Adipocyte (in vitro differentiated cells): ENCODE measurements around the gene CFAP300.

Source experiments
- DNase-seq: peaks from one replicate; pipeline ENCODE4 v3.0.0-alpha.2; 2015; ENCODE audit warnings: low read depth
- H3K27me3 ChIP-seq: replicated peaks from 2 replicates; pipeline ENCODE4 v1.7.0; 2013; ENCODE audit warnings: mild to moderate bottlenecking, low read length, moderate library complexity; ENCODE audit not compliant: control insufficient read depth, insufficient read depth
- H3K36me3 ChIP-seq: 2 replicates; pipeline ENCODE4 v1.7.0; 2013; ENCODE audit warnings: low read length, mild to moderate bottlenecking, moderate library complexity; ENCODE audit not compliant: control insufficient read depth, insufficient read depth, severe bottlenecking
- H3K4me1 ChIP-seq: 2 replicates; pipeline ENCODE4 v1.7.0; 2013; ENCODE audit warnings: mild to moderate bottlenecking, low read length, moderate library complexity; ENCODE audit not compliant: control insufficient read depth, insufficient read depth
- H3K4me3 ChIP-seq: 2 replicates; pipeline ENCODE4 v1.7.0; 2013; ENCODE audit warnings: mild to moderate bottlenecking, low read length, moderate library complexity
- H3K9ac ChIP-seq: 2 replicates; pipeline ENCODE4 v1.7.0; 2013; ENCODE audit warnings: mild to moderate bottlenecking, low read length, moderate library complexity
- H3K9me3 ChIP-seq: 2 replicates; pipeline ENCODE4 v1.7.0; 2013; ENCODE audit warnings: mild to moderate bottlenecking, low read length, moderate library complexity; ENCODE audit not compliant: control insufficient read depth

The CFAP300 gene

DNA sequence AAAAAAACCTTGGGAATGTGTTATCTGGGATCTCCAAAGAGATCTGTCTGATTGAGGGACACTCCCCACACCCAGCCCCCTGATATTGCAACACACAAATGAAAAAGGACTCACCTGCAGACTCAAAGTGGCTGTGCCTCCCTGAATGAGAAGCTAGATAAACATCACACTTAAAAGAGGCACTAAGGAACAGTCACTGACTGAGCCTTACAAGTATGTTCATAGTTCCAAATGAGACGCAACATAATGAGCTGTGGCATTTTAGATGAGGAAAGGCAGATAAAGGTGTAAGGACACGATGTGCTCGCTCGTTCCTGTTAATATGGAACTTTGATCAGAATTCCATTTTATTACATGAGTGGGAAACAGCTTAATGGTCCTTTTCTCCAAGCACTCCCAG, 21.0 kb upstream of the CFAP300 start:
- no peak for DNase-seq
- no peaks in the 10 kb centered on the region for H3K36me3 ChIP-seq
- peaks cover 8% of the 10 kb centered on the region for H3K4me1 ChIP-seq
- no peaks in the 10 kb centered on the region for H3K27me3 ChIP-seq
- no peak overlapping the region for H3K4me3 ChIP-seq
- H3K9ac ChIP-seq = no peak overlapping the region
- no peaks in the 10 kb centered on the region for H3K9me3 ChIP-seq

DNA sequence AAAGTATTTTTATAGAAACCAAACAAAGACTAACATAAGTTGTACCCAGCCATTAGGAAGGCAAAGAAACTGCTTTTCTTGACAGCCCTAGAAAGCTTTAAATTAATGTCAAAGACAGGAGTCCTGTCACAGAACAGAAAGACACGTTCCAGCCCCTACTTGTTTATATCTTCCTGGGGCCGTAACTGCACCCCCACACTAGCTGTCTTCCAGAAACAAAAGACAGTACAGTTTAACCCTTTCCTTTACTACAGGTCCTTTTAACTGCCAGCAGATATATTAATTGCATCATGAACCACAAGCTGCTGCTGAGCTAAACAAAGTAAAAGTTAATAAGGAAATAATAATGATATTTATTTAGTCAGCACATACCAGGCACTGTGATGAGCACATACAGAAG, 20.3 kb upstream of the CFAP300 start:
- H3K27me3 ChIP-seq = no peaks in the 10 kb centered on the region
- no peaks in the 10 kb centered on the region for H3K9me3 ChIP-seq
- no peak overlapping the region for H3K9ac ChIP-seq
- DNase-seq = no peak
- peaks cover 8% of the 10 kb centered on the region for H3K4me1 ChIP-seq
- H3K36me3 ChIP-seq = no peaks in the 10 kb centered on the region
- H3K4me3 ChIP-seq = no peak overlapping the region

DNA sequence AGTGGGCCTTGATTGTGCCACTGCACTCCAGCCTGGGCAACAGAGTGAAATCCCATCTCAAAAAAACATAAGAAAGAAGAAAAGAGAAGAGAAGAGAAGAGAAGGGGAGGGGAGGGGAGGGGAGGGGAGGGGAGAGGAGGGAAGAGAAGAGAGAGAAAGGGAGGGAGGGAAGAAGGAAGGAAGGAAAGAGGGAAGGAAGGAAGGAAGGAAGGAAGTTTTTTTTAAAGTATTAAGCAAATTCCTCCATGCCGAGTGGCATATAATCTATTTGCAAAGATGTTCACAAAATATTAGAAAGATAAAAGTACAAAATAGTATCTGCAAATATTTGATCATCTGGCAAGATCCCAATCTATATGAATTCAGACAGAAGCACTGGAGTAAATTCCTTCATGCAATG, 10.5 kb upstream of the CFAP300 start:
- no peak for DNase-seq
- Histone ChIP-seq H3K4me1 (no peaks in the 10 kb centered on the region), H3K4me3 (no peak overlapping the region), H3K27me3 (no peaks in the 10 kb centered on the region), H3K36me3 (no peaks in the 10 kb centered on the region), H3K9ac (no peak overlapping the region), H3K9me3 (no peaks in the 10 kb centered on the region)

DNA sequence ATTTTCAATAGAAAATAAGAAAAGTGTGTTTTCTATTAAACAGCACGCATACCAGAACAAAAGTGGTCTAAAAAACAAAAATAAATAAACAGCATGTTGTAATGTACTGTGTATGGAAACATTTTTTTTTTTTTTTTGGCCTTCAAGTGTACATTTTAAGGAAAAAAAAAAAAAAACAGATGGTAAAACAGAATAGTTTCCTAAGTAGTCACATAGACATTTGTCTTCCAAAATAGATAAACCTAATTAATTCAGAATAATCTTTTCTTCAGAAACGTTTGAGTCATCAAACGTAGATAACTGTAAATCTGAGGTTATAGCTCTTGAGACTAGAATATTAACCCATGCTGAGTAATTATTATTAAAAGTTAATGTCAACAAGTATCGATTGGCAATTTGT, 396 bp upstream of the CFAP300 start:
- H3K27me3 ChIP-seq = no peaks in the 10 kb centered on the region
- H3K36me3 ChIP-seq = no peaks in the 10 kb centered on the region
- H3K9me3 ChIP-seq = no peaks in the 10 kb centered on the region
- peak overlapping the region; percentile 85 for H3K4me3 ChIP-seq
- H3K4me1 ChIP-seq = peaks cover 3% of the 10 kb centered on the region
- peak; percentile 60 for DNase-seq
- peak overlapping the region; percentile 88 for H3K9ac ChIP-seq

DNA sequence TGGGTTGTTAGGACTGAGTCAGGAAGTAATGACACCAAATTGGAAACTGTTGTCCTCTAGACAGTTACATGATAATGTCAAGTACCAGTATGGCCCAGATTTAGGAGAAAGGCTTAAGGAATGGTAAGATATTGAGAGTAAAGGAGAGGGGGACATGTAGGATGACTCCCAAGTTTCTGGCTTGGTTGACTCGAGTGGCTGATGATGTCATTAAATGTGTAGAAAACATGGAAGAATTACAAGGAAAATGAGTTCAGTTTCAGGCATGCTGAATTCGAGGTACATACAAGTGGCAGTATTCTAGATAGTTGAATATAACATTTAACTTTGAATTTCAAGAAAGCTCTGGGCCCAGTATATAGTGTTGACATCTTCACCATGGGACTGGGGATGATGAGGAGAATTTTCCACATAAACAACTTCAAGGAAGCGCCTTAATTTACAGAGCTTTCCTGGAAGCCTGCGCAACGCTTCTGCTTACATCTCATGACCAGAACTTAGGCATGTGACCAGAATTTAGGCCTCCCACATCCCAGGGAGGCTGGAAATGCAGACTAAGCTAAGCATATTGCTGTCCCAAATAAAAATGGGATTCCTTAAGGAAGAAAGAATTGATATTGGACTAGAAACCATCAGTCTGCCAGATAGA, 3.8 kb downstream of the CFAP300 start:
- H3K9ac ChIP-seq = no peak overlapping the region
- no peaks in the 10 kb centered on the region for H3K27me3 ChIP-seq
- no peak overlapping the region for H3K4me3 ChIP-seq
- no peaks in the 10 kb centered on the region for H3K9me3 ChIP-seq
- DNase-seq = no peak
- H3K4me1 ChIP-seq = peaks cover 3% of the 10 kb centered on the region
- H3K36me3 ChIP-seq = no peaks in the 10 kb centered on the region

DNA sequence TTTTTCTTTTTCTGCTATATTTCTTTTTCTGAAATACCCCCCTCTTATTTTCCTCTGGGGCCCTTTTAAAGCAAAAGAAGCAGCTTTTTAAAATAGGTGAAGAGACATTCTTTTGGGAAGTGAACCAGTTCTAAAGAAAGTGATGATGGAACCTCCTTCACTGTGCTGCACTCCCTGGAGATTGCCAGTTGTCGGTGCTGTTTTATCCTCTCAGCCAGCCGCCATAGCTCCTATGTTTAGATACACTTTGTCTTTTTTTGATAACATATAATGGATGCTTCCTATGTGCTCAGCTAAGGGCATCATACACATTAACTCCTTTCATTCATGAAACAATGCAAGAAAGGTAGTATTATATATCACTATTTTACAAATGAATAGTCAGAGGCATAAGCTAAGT, 14.0 kb downstream of the CFAP300 start:
- Histone ChIP-seq H3K4me3 (no peak overlapping the region), H3K4me1 (no peaks in the 10 kb centered on the region), H3K9me3 (no peaks in the 10 kb centered on the region), H3K27me3 (no peaks in the 10 kb centered on the region), H3K9ac (no peak overlapping the region), H3K36me3 (peaks cover 14% of the 10 kb centered on the region)
- no peak for DNase-seq

DNA sequence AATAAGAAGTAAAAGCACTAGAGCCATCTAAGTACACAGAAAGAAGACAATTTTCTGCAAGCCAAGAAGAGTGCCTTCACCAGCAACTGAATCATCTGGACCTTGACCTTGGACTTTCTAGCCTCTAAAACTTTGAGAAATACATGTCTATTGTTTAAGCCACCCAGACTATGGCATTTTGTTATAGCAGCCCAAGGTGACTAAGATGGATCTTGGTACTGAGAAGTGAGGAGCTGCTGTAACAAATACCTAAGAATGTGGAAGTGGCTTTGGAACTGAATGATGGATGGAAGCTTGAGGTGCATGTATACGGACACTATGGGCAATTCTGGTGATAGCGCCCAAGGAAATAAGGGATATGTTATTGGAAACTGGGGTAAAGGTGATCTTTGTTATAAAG, 14.9 kb downstream of the CFAP300 start:
- no peaks in the 10 kb centered on the region for H3K4me1 ChIP-seq
- H3K9ac ChIP-seq = no peak overlapping the region
- H3K36me3 ChIP-seq = peaks cover 14% of the 10 kb centered on the region
- no peaks in the 10 kb centered on the region for H3K9me3 ChIP-seq
- DNase-seq = no peak
- no peaks in the 10 kb centered on the region for H3K27me3 ChIP-seq
- H3K4me3 ChIP-seq = no peak overlapping the region

DNA sequence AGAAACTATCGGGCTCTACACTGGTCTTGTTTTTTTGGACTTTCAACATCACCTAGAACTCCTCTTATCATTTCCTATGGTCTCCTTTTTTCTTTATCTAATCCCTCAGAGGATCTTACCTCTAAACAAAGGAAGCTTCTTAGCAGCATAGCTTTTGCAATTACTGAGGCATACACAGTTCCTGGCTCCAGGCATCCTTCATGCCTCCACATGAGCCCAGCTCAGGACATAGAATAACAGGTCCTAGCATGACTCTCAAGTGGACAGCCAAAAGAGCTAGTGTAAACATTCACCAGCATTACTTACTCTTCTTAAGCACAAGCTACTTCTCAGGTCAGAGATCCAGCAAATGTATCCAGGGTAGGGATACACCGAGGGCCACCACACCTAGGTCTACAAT, 17.1 kb downstream of the CFAP300 start:
- Histone ChIP-seq H3K36me3 (peaks cover 14% of the 10 kb centered on the region), H3K27me3 (no peaks in the 10 kb centered on the region)

DNA sequence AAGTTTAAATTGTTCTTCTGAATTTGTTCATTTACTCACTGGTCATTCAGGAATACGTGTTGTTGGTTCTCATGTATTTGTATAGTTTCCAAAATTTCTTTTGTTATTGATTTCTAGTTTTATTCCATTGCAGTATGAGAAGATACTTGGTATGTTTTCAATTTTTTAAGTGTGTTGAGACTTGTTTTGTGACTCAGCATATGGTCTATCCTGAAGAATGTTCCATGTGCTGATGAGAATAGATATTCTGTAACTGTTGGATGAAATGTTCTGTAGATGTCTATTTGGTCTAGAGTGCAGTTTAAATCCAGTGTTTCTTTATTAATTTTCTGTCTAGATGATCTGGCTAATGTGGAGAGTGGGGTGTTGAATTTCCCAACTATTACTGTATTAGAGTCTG, 23.5 kb downstream of the CFAP300 start:
- no peak overlapping the region for H3K4me3 ChIP-seq
- peaks cover 22% of the 10 kb centered on the region for H3K9me3 ChIP-seq
- H3K4me1 ChIP-seq = no peaks in the 10 kb centered on the region
- no peaks in the 10 kb centered on the region for H3K27me3 ChIP-seq
- H3K36me3 ChIP-seq = no peaks in the 10 kb centered on the region
- no peak for DNase-seq
- H3K9ac ChIP-seq = no peak overlapping the region

More for the DNA sequence above, 17.1 kb downstream of the CFAP300 start:
- Histone ChIP-seq H3K9ac (no peak overlapping the region), H3K4me1 (no peaks in the 10 kb centered on the region), H3K4me3 (no peak overlapping the region), H3K9me3 (no peaks in the 10 kb centered on the region)
- DNase-seq = no peak

DNA sequence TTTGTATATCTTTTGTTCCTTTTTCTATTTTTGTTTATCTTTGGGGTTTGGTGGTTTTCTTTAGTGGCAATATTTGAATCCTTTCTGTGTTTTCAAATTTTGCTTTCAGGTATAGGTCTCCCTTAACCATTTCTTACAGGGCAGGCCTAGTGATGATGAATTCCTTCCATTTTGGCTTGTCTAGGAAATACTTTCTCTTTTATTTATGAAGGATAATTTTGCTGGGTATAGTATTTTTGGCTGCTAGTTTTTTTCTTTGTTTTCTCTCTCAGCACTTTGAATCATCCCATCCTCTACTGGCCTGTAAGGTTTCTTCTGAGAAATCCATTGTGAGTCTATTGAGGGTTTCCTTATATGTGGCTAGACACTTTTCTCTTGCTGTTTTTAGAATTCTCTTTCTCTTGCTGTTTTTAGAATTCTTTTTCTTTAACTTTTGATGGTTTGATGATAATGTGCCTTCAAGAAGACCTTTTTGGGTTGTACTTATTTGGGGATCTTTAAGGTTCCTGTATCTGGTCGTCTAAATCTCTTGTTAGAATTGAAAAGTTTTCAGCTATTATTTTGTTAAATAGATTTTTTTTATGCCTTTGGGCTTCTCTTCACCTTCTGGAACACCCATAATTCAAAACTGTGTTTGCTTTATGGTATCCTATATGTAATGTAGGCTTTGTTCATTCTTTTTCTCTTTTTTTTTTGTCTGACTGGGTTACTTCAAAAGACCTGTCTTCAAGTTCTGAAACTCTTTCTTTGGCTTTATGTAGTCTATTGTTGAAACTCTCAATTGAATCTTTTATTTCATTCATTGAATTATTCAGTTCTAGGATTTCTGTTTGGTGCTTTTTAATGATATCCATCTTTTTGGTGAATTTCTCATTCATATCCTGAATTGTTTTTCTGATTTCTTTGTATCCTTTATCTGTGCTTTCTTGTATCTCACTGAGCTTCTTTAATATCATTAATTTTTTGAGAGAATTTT, 24.5 kb downstream of the CFAP300 start:
- H3K36me3 ChIP-seq = no peaks in the 10 kb centered on the region
- H3K4me3 ChIP-seq = peak overlapping the region; percentile 8
- no peak overlapping the region for H3K9ac ChIP-seq
- H3K9me3 ChIP-seq = peaks cover 22% of the 10 kb centered on the region
- no peaks in the 10 kb centered on the region for H3K27me3 ChIP-seq
- DNase-seq = no peak
- no peaks in the 10 kb centered on the region for H3K4me1 ChIP-seq

DNA sequence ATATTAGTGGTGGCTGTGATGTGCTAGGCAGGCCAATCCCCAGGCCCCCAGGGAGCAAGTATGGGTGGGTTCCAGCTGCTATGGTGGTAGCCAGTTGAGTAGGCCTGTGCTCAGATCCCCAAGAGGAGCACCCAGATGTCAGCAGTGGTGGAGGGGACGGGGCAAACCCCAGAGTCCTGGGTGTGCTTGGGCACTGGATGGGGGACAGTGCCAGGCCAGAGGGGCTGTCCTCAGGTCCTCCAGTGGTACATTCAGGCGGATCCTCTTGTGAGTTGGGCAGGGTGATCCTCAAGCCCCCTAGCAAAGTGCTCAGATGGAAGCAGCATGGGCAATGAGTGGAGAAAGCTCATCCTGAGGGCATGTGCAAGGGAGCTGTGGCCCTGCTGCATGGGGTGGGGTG, 26.0 kb downstream of the CFAP300 start:
- Histone ChIP-seq H3K9ac (no peak overlapping the region), H3K4me1 (no peaks in the 10 kb centered on the region), H3K36me3 (no peaks in the 10 kb centered on the region), H3K4me3 (no peak overlapping the region), H3K9me3 (peaks cover 22% of the 10 kb centered on the region), H3K27me3 (no peaks in the 10 kb centered on the region)
- no peak for DNase-seq
